ENCODE data around the gene MAN1A1.

GRCh38 chr6:119342430-119342829, 7.1 kb downstream of the MAN1A1 start:
- TF ChIP-seq CTCF (conservative IDR thresholded peaks at IDR 0.05; ENCODE audit: low read depth, low read length): no peak
- TF ChIP-seq EZH2 (IDR thresholded peaks at IDR 0.05; ENCODE audit: borderline replicate concordance, low read depth, low read length, poor library complexity, severe bottlenecking): no peak

Measured in A673 (cell line).